ENCODE measurements around the gene SST.

Gene SST

DNA sequence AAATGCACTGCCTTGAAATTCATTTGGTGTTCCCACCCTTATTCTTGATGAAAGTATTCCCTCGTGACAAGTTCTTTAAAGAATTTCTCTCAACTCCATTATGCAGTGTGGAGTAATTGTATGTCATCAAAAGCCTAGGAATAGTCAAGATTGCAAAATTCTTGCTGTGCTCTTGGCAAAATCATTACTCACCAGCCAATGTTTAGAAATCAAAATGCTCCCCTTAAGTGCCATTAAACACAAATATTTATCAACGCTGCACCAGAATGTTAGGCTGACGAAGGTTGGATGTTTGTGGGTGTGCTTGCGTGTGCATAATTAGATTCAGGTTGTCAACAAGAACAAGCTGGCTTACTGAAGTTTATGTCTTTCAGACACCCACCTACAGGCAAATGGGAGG is 40.5 kb downstream of the SST start:
- DNase-seq (ENCODE audit: low read depth in 2 of 2) = peak; percentile 19 to 36

DNA sequence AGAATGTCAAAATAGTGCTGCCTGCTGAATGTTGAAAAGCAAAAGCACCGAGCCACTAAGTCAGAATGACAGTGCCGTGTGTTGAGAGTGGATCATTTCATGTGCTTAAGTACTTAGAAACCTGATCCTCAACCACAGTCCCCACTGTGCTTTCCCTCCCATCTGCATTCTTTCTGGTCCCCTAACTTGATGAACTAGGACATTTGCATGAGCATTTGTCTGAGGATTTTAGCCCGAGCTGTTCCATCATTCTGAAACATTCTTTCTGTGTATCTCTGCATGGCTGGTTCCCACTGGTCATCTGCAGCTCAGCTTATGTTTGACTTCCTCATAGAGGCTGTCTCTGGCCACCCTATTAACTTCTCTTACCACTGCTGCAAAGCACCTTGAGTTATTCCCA is 42.0 kb downstream of the SST start:
- DNase-seq (ENCODE audit: low read depth in 2 of 2) = no peak

DNA sequence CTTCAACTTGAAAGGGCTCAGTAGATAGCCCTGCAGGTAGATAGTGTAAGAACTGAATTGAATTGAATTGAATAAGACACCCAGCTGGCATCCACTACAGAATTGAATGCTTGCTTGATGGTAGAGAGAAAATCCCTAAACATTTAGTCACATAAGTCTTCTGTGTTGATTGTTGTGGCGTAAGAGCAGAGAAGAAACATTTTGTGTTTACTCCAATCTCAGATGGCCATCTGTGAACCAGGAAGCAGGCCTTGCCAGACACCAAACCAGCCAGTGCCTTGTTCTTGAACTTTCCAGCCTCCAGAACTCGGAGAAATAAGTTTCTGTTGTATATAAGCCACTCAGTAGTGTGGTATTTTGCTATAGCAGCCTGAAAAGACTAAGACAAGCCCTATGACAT is 43.6 kb downstream of the SST start:
- no peak for DNase-seq (ENCODE audit: low read depth in 2 of 2)

DNA sequence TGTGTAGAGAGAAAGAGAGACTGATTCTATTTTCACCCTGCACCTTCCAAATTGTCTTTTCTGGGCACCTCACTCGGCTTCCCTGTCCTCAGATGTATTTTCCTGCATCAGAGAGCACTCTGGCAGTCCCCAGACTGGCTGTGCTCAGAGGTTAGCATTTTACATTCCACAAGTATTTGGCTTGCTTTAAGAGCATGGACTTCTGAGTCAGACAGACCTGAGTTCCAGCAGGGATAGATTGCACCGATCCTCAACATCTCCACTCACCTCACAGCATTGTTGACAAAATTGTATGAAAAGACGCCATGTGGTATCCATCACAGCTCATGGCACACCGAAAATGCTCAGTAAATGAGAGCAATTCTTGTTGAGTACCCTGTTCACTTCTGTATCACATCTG is 45.6 kb downstream of the SST start:
- no peak for DNase-seq (ENCODE audit: low read depth in 2 of 2)

DNA sequence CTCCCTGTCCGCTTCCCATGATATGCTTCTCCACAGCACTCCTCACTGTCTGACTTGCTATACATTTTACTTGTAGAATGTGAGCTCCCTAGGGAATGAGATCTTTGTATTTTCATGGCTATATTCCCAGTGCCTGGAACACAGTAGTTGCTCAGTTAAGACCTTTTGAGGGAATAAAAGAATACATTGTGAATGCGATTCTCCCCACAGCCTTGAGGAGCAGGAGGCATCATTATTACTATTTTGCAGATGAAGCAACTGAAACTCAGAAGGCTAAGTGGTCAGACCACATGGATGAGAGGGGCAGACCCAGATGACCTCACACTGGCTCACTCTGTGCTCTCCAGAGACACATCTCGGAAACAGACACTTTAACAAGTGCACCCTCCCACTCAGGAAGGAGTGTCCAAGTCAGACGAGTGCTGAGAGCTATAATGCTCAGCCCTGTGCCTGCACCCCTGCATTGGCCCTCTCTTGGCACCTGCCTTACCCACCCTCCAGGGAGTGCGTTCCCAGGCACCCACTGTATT is 46.8 kb downstream of the SST start:
- DNase-seq (ENCODE audit: low read depth in 2 of 2) = no peak

GRCh38 chr3:187621881-187622280 is 48.3 kb downstream of the SST start:
- DNase-seq (ENCODE audit: low read depth in 2 of 2) = no peak

DNA sequence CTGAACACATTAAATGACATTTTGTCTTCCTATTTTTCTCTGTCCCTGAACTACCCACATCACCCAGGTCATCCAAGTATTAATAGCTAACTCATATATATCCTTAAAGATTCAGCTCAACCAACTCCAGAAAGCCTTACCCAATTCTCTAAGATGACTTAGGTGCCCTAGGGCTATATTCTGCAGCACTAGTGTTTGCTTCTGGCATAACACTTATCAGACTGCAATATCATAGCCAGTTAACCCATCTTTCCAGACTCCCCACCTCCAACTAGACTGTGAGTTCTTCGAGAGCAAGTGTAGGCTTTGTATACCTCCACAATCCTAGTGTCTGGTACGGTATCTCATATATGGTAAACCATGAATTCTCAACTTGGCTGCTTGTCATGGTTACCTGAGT is 50.7 kb downstream of the SST start:
- DNase-seq (ENCODE audit: low read depth in 2 of 2) = no peak

All from fibroblast of skin of left quadriceps (primary cell).